Adrenal gland (tissue), 5 donors: ENCODE results near the gene THSD1.

Experiments used
- CTCF ChIP-seq, 6 experiments: fragments of 450-650 bp in 4 of 6; fragments of 200-600 bp in 2 of 6; sonication (generic) in 1 of 6; IDR thresholded peaks; 1 replicate in 5 of 6; 2 replicates in 1 of 6; pipeline versions ENCODE4 v1.5.1 to v1.8.0; 2016 to 2021; ENCODE audit warnings: antibody characterized with exemption in 6 of 6, mild to moderate bottlenecking in 2 of 6, moderate library complexity in 1 of 6
- POLR2A ChIP-seq, 2 donors: fragments of 450-650 bp; IDR thresholded peaks; one replicate each; pipeline ENCODE4 v1.6.1; 2017; ENCODE audit warnings: antibody characterized with exemption in 2 of 2, mild to moderate bottlenecking in 2 of 2, moderate library complexity in 1 of 2
- donor health status: DM: no; HTN: no; CAD: no.

- peak; percentile 82 to 96 for TF ChIP-seq POLR2A (IDR thresholded peaks at IDR 0.05)
- TF ChIP-seq CTCF (IDR thresholded peaks at IDR 0.05) = no peak
These were observed 49.1 kb upstream of the THSD1 start, which contains the start of gene CKAP2 for GRCh38 chr13:52454820-52455676.
